Small intestine (tissue), 7 donors: ENCODE data around the gene AZU1. TPM values are rescaled to one million over a fixed set of nuclear protein-coding genes. Genes with fewer than 3 reads are reported as not detected.

Experiments used
- DNase-seq, 2 donors: peaks; one replicate each; pipeline versions ENCODE4 v3.0.0 to v3.0.0-alpha.2; 2013
- FAIRE-seq: peaks from 2 replicates; lab custom pipeline; 2012; peaks lifted over from hg19 to GRCh38; lab: Jason Lieb, UNC
- H3K27ac ChIP-seq, 3 donors: one replicate each; pipeline ENCODE4 v1.5.1; 2013; ENCODE audit warnings: low read length in 2 of 3, mild to moderate bottlenecking in 2 of 3, control low read depth in 1 of 3, inconsistent platforms in 1 of 3, low read depth in 1 of 3, moderate library complexity in 1 of 3
- H3K27me3 ChIP-seq, 3 donors: one replicate each; pipeline ENCODE4 v1.6.1; 2013; ENCODE audit warnings: low read length in 3 of 3, inconsistent platforms in 1 of 3; ENCODE audit not compliant: control insufficient read depth in 3 of 3, insufficient read depth in 3 of 3
- H3K36me3 ChIP-seq, 3 donors: one replicate each; pipeline ENCODE4 v1.6.1; 2013; ENCODE audit warnings: low read length in 3 of 3, inconsistent platforms in 1 of 3, low read depth in 1 of 3, mild to moderate bottlenecking in 1 of 3, moderate library complexity in 1 of 3; ENCODE audit not compliant: control insufficient read depth in 3 of 3, insufficient read depth in 2 of 3
- H3K4me1 ChIP-seq, 3 donors: one replicate each; pipeline ENCODE4 v1.6.1; 2013; ENCODE audit warnings: low read length in 2 of 3, inconsistent platforms in 1 of 3, low read depth in 1 of 3, mild to moderate bottlenecking in 1 of 3, moderate library complexity in 1 of 3; ENCODE audit not compliant: control insufficient read depth in 3 of 3, insufficient read depth in 2 of 3
- H3K4me3 ChIP-seq, 3 donors: one replicate each; pipeline ENCODE4 v1.5.1; 2013; ENCODE audit warnings: low read length in 3 of 3, control low read depth in 1 of 3, inconsistent platforms in 1 of 3, low read depth in 1 of 3, mild to moderate bottlenecking in 1 of 3, moderate library complexity in 1 of 3
- H3K9me3 ChIP-seq, 2 donors: one replicate each; pipeline ENCODE4 v1.6.1; 2013; ENCODE audit warnings: low read depth in 1 of 2, low read length in 1 of 2; ENCODE audit not compliant: control insufficient read depth in 2 of 2, insufficient read depth in 1 of 2
- WGBS, 3 donors: extraction: QIAGEN DNeasy Blood & Tissue Kit; methylation state at CpG; one replicate each; pipeline ENCODE4 v1.1.7; 2013; 5-methylcytosine and 5-hydroxymethylcytosine counted together
- polyA plus RNA-seq, 4 donors: library from polyadenylated mRNA; stranded (reverse) in 3 of 4; unstranded in 1 of 4; fragments of 200-250 nt in 3 of 4; fragments of 120-200 nt in 1 of 4; gene quantifications; one replicate each; pipeline versions ENCODE4 v1.2.1 to v1.2.3, GENCODE V29; 2013
- donor health status: healthy with polysubstance abuse.
- donor health status: control.
- donor health status: control.
- donor health status: Bipolar disorder and iron deficiency.
- donor health status: healthy.

Gene AZU1
- polyA plus RNA-seq, 4 donors = 0.22 TPM; not detected in 3

GRCh38 chr19:795073-795611, 32.5 kb upstream of the AZU1 start:
- no peak overlapping the region for H3K27ac ChIP-seq
- 80 to 91% (median 89%) methylated on average over 28 of the region's 28 CpGs for WGBS, 3 donors

GRCh38 chr19:795691-796581, 31.7 kb upstream of the AZU1 start:
- Histone ChIP-seq H3K27me3 (no peaks in the 10 kb centered on the region), H3K36me3 (peaks cover 0 to 30% (median 2%) of the 10 kb centered on the region in 3 donors), H3K4me3 (peak overlapping the region; percentile 60 to 98 (median 63)), H3K9me3 (no peaks in the 10 kb centered on the region), H3K4me1 (peaks cover 6 to 20% (median 10%) of the 10 kb centered on the region in 3 donors), H3K27ac (no peak overlapping the region)
- DNase-seq (peak in 1 of 2 donors; percentile 8), FAIRE-seq (no peak)
- WGBS, 3 donors = 74 to 84% (median 80%) methylated on average over 35 to 39 of the region's 39 CpGs

More at GRCh38 chr19:795073-795611, 32.5 kb upstream of the AZU1 start:
- no peak for FAIRE-seq
- Histone ChIP-seq H3K4me3 (no peak overlapping the region), H3K4me1 (peaks cover under 1 to 12% (median 6%) of the 10 kb centered on the region in 3 donors), H3K36me3 (peaks cover 0 to 22% (median 2%) of the 10 kb centered on the region in 3 donors), H3K27me3 (no peaks in the 10 kb centered on the region), H3K9me3 (no peaks in the 10 kb centered on the region)
- DNase-seq = no peak

GRCh38 chr19:796692-797527, 30.7 kb upstream of the AZU1 start, which contains the start of gene PTBP1:
Gene PTBP1 (plus strand): TSS chr19:797452. CDS start chr19:797498, 46 bp downstream.
- Histone ChIP-seq H3K9me3 (no peaks in the 10 kb centered on the region), H3K4me1 (peaks cover 8 to 29% (median 10%) of the 10 kb centered on the region in 3 donors), H3K36me3 (peaks cover 0 to 39% (median 2%) of the 10 kb centered on the region in 3 donors), H3K4me3 (peak within 1 kb of the TSS; percentile 92 to 98 (median 98)), H3K27ac (peak within 1 kb of the TSS; percentile 91 to 98 (median 95)), H3K27me3 (no peaks in the 10 kb centered on the region)
- FAIRE-seq (peak; percentile 70), DNase-seq (peak; percentile 100)
- WGBS, 3 donors = 0 to 1% (median 0%) methylated on average over 44 to 83 of the region's 83 CpGs

- WGBS, 3 donors = 0 to 1% (median 0%) methylated on average over 34 to 129 of the region's 129 CpGs
- Histone ChIP-seq H3K4me3 (peak overlapping the region; percentile 65 to 98 (median 92)), H3K27ac (peak overlapping the region; percentile 91 to 98 (median 95)), H3K4me1 (peaks cover 8 to 37% (median 13%) of the 10 kb centered on the region in 3 donors), H3K27me3 (no peaks in the 10 kb centered on the region), H3K9me3 (no peaks in the 10 kb centered on the region), H3K36me3 (peaks cover 0 to 48% (median 3%) of the 10 kb centered on the region in 3 donors)
- FAIRE-seq (no peak), DNase-seq (peak; percentile 91 to 97)
These were observed 29.9 kb upstream of the AZU1 start for GRCh38 chr19:797528-798414.

GRCh38 chr19:798415-799075, 29.1 kb upstream of the AZU1 start:
- Histone ChIP-seq H3K27ac (peak overlapping the region; percentile 91 to 98 (median 95)), H3K36me3 (peaks cover 0 to 56% (median 8%) of the 10 kb centered on the region in 3 donors), H3K27me3 (no peaks in the 10 kb centered on the region), H3K4me1 (peaks cover 8 to 43% (median 13%) of the 10 kb centered on the region in 3 donors), H3K9me3 (no peaks in the 10 kb centered on the region), H3K4me3 (peak overlapping the region; percentile 65 to 98 (median 92))
- DNase-seq (peak; percentile 77 to 85), FAIRE-seq (no peak)
- WGBS, 3 donors = 0 to 1% (median 1%) methylated on average over 39 to 44 of the region's 44 CpGs

GRCh38 chr19:799076-799881, 28.4 kb upstream of the AZU1 start:
- peak overlapping the region; percentile 91 to 98 (median 95) for H3K27ac ChIP-seq
- H3K4me3 ChIP-seq = peak overlapping the region; percentile 65 to 98 (median 92)
- H3K4me1 ChIP-seq = peaks cover 8 to 43% (median 13%) of the 10 kb centered on the region in 3 donors
- H3K27me3 ChIP-seq = no peaks in the 10 kb centered on the region
- FAIRE-seq (no peak), DNase-seq (peak; percentile 33 to 63)
- WGBS, 3 donors = 3 to 9% (median 5%) methylated on average over 28 of the region's 28 CpGs
- peaks cover 5 to 63% (median 15%) of the 10 kb centered on the region in 3 donors for H3K36me3 ChIP-seq
- H3K9me3 ChIP-seq = no peaks in the 10 kb centered on the region
